ENCODE results near the gene DOCK3. TPM values are rescaled to one million over a fixed set of nuclear protein-coding genes. Genes with fewer than 3 reads are reported as not detected.

DOCK3 gene
- total and polyA plus RNA-seq, 9 donors = 0.04 to 0.71 (median 0.27) TPM; not detected in 1

GRCh38 chr3:51382076-51382745 is 707.5 kb downstream of the DOCK3 start:
- WGBS, 3 donors = 92 to 93% (median 92%) methylated on average over 4 of the region's 4 CpGs
- Histone ChIP-seq H3K4me3 (no peak overlapping the region), H3K27me3 (no peaks in the 10 kb centered on the region), H3K9me3 (no peaks in the 10 kb centered on the region), H3K27ac (no peak overlapping the region), H3K4me1 (ENCODE audit: insufficient read depth) (peaks cover 1% of the 10 kb centered on the region), H3K36me3 (no peaks in the 10 kb centered on the region)
- DNase-seq = no peak
- intact Hi-C loops (cut with DNase I) = loop anchor here in 2 of 4 donors (10.0 kb wide), 2 partner anchors 293 to 767 kb away; partner anchors contain the start of genes CISH (in 1 of the 2), MAPKAPK3 (in 1 of the 2) and TEX264 (in 1 of the 2)
- TF ChIP-seq POLR2A (IDR thresholded peaks at IDR 0.05) (no peak), EP300 (IDR thresholded peaks at IDR 0.05) (no peak), CTCF (IDR thresholded peaks at IDR 0.05) (no peak)

GRCh38 chr3:51382947-51383578 is 708.3 kb downstream of the DOCK3 start:
- H3K4me1 ChIP-seq (ENCODE audit: insufficient read depth) = peaks cover 1% of the 10 kb centered on the region
- TF ChIP-seq POLR2A (IDR thresholded peaks at IDR 0.05) (no peak), CTCF (IDR thresholded peaks at IDR 0.05) (no peak), EP300 (IDR thresholded peaks at IDR 0.05) (no peak)
- no peaks in the 10 kb centered on the region for H3K36me3 ChIP-seq
- intact Hi-C loops (cut with DNase I) = loop anchor here in 2 of 4 donors (10.0 kb wide), 2 partner anchors 292 to 768 kb away; partner anchors contain the start of genes CISH (in 1 of the 2), MAPKAPK3 (in 1 of the 2) and TEX264 (in 1 of the 2)
- no peaks in the 10 kb centered on the region for H3K9me3 ChIP-seq
- no peaks in the 10 kb centered on the region for H3K27me3 ChIP-seq
- DNase-seq = no peak
- 93 to 96% (median 95%) methylated on average over 3 of the region's 3 CpGs for WGBS, 3 donors
- no peak overlapping the region for H3K4me3 ChIP-seq
- no peak overlapping the region for H3K27ac ChIP-seq

GRCh38 chr3:51384055-51384725 is 709.5 kb downstream of the DOCK3 start:
- intact Hi-C loops (cut with DNase I) = loop anchor here in 2 of 4 donors (10.0 kb wide), 2 partner anchors 291 to 769 kb away; partner anchors contain the start of genes CISH (in 1 of the 2), MAPKAPK3 (in 1 of the 2) and TEX264 (in 1 of the 2)
- Histone ChIP-seq H3K9me3 (no peaks in the 10 kb centered on the region), H3K4me1 (ENCODE audit: insufficient read depth) (peaks cover 1% of the 10 kb centered on the region), H3K27me3 (no peaks in the 10 kb centered on the region), H3K4me3 (peak overlapping the region; percentile 83), H3K27ac (peak overlapping the region; percentile 81 to 90), H3K36me3 (no peaks in the 10 kb centered on the region)
- peak in 4 of 5 donors; percentile 33 to 67 (median 52) for DNase-seq
- WGBS, 3 donors = 1% methylated on average over 27 to 29 of the region's 29 CpGs
- TF ChIP-seq EP300 (IDR thresholded peaks at IDR 0.05) (no peak), POLR2A (IDR thresholded peaks at IDR 0.05) (no peak), CTCF (IDR thresholded peaks at IDR 0.05) (no peak)

Measured in ovary (tissue), 9 donors.